MCF 10A (cell line): ENCODE measurements around the gene AUTS2. TPM values are rescaled to one million over a fixed set of nuclear protein-coding genes. Genes with fewer than 3 reads are reported as not detected.

Source experiments
- BruUV-seq: library from RNA; stranded (reverse); fragments of 400-500 nt; replicated peaks from 2 replicates; lab custom pipeline; 2021; lab: Mats Ljungman, UMichigan
- CTCF ChIA-PET: fragments of 300-600 bp; sonication (Branson Sonifier 250); formaldehyde crosslinking; extraction: SDS; loops from one replicate; lab custom pipeline; 2021; ENCODE audit warnings: antibody characterized with exemption, inconsistent platforms; lab: Yijun Ruan, JAX
- POLR2A ChIA-PET: fragments of 300-600, 350-650 bp; sonication (Branson Sonifier 250); formaldehyde crosslinking; extraction: SDS; loops from one replicate; lab custom pipeline; 2020; ENCODE audit warnings: antibody characterized with exemption, inconsistent platforms; lab: Yijun Ruan, JAX
- DNase-seq: peaks from one replicate; pipeline ENCODE4 v3.0.0-alpha.2; 2018; ENCODE audit not compliant: unreplicated experiment
- H3K27ac Mint-ChIP-seq: one replicate; pipeline ENCODE4 v1.8.0; 2022; ENCODE audit warnings: mild to moderate bottlenecking, low read depth, mixed read lengths; ENCODE audit not compliant: unreplicated experiment
- H3K27me3 Mint-ChIP-seq: one replicate; pipeline ENCODE4 v1.8.0; 2022; ENCODE audit warnings: mixed read lengths; ENCODE audit not compliant: insufficient read depth, unreplicated experiment
- H3K36me3 Mint-ChIP-seq: one replicate; pipeline ENCODE4 v1.8.0; 2022; ENCODE audit warnings: mild to moderate bottlenecking, moderate library complexity, mixed read lengths; ENCODE audit not compliant: insufficient read depth, unreplicated experiment
- H3K4me1 Mint-ChIP-seq: one replicate; pipeline ENCODE4 v1.8.0; 2022; ENCODE audit warnings: mixed read lengths; ENCODE audit not compliant: insufficient read depth, unreplicated experiment
- H3K4me3 Mint-ChIP-seq: one replicate; pipeline ENCODE4 v1.8.0; 2022; ENCODE audit warnings: mild to moderate bottlenecking, moderate library complexity, mixed read lengths; ENCODE audit not compliant: unreplicated experiment
- H3K9me3 Mint-ChIP-seq: one replicate; pipeline ENCODE4 v1.8.0; 2022; ENCODE audit warnings: mixed read lengths; ENCODE audit not compliant: unreplicated experiment
- CTCF ChIP-seq: fragments of 200-600 bp; IDR thresholded peaks from one replicate; pipeline ENCODE4 v1.8.0; 2022; ENCODE audit warnings: antibody characterized with exemption, mild to moderate bottlenecking; ENCODE audit not compliant: unreplicated experiment
- intact Hi-C: fragments of 100-400 bp; cut with micrococcal nuclease; formaldehyde crosslinking; loops from 2 replicates; pipeline ENCODE4 v1.14.1; 2022
- total RNA-seq: library from RNA; stranded (reverse); gene quantifications from 2 replicates; pipeline ENCODE4 v1.2.3, GENCODE V29; 2022

The AUTS2 gene
- total RNA-seq, 1 experiment from 2014 or later: 1.3 TPM

GRCh38 chr7:69612981-69613380, 14.7 kb downstream of the AUTS2 start:
- intact Hi-C loops: no loop called here
- Mint-ChIP-seq H3K36me3 (no peaks in the 10 kb centered on the region), H3K27me3 (no peaks in the 10 kb centered on the region), H3K9me3 (peaks cover 20% of the 10 kb centered on the region), H3K4me3 (no peak overlapping the region), H3K27ac (no peak overlapping the region), H3K4me1 (no peaks in the 10 kb centered on the region)
- DNase-seq: no peak
- no TSS peak for BruUV-seq
- ChIA-PET CTCF (no interaction called here), POLR2A (no interaction called here)
- TF ChIP-seq CTCF: no peak

GRCh38 chr7:69613846-69614245, 15.6 kb downstream of the AUTS2 start:
- BruUV-seq: no TSS peak
- no peak for DNase-seq
- Mint-ChIP-seq H3K4me1 (no peaks in the 10 kb centered on the region), H3K27me3 (no peaks in the 10 kb centered on the region), H3K4me3 (no peak overlapping the region), H3K27ac (no peak overlapping the region), H3K9me3 (peaks cover 20% of the 10 kb centered on the region), H3K36me3 (no peaks in the 10 kb centered on the region)
- intact Hi-C loops: no loop called here
- ChIA-PET CTCF (no interaction called here), POLR2A (no interaction called here)
- TF ChIP-seq CTCF: no peak

GRCh38 chr7:69615685-69616084, 17.4 kb downstream of the AUTS2 start:
- no peak overlapping the region for H3K4me3 Mint-ChIP-seq
- no peaks in the 10 kb centered on the region for H3K27me3 Mint-ChIP-seq
- no peaks in the 10 kb centered on the region for H3K4me1 Mint-ChIP-seq
- POLR2A ChIA-PET: no interaction called here
- no peak for TF ChIP-seq CTCF
- intact Hi-C loops: no loop called here
- peaks cover 20% of the 10 kb centered on the region for H3K9me3 Mint-ChIP-seq
- DNase-seq: no peak
- CTCF ChIA-PET: no interaction called here
- H3K27ac Mint-ChIP-seq: no peak overlapping the region
- H3K36me3 Mint-ChIP-seq: no peaks in the 10 kb centered on the region
- BruUV-seq: no TSS peak

GRCh38 chr7:69617364-69617763, 19.1 kb downstream of the AUTS2 start:
- H3K27ac Mint-ChIP-seq: no peak overlapping the region
- H3K36me3 Mint-ChIP-seq: no peaks in the 10 kb centered on the region
- no peak overlapping the region for H3K4me3 Mint-ChIP-seq
- intact Hi-C loops: no loop called here
- CTCF ChIA-PET: interaction anchor here (0.6 kb wide), 1 partner anchor 42 kb away, joined by 3 read pairs; no protein-coding TSS in a partner anchor
- H3K27me3 Mint-ChIP-seq: no peaks in the 10 kb centered on the region
- no peak for TF ChIP-seq CTCF
- POLR2A ChIA-PET: no interaction called here
- H3K9me3 Mint-ChIP-seq: peaks cover 20% of the 10 kb centered on the region
- no TSS peak for BruUV-seq
- DNase-seq: no peak
- H3K4me1 Mint-ChIP-seq: no peaks in the 10 kb centered on the region
